ENCODE data around the gene PCBP1.

DNA sequence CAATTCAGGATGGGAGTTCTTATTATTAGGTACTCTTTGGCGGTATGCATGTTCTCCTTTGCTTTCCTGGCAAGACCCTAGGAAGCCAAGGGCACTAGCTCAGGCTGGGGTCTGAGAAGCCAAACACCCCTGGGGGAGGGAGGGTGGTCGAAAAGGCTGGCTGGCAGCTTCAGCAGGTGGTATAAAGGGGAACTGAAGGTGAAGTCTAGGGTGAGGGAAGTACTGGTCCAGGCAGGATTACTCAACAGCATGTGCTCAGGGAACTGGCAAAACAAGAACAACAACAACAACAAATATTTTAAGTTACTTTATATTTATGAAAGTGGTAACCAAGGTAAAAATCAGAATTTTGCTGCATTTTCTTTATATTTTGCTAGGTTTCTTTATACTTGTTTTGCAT, 40.7 kb upstream of the PCBP1 start:
- TF ChIP-seq EZH2phosphoT487 (IDR thresholded peaks at IDR 0.05; ENCODE audit: borderline replicate concordance, low read depth, low read length) = no peak
- TF ChIP-seq, protein P1, sequence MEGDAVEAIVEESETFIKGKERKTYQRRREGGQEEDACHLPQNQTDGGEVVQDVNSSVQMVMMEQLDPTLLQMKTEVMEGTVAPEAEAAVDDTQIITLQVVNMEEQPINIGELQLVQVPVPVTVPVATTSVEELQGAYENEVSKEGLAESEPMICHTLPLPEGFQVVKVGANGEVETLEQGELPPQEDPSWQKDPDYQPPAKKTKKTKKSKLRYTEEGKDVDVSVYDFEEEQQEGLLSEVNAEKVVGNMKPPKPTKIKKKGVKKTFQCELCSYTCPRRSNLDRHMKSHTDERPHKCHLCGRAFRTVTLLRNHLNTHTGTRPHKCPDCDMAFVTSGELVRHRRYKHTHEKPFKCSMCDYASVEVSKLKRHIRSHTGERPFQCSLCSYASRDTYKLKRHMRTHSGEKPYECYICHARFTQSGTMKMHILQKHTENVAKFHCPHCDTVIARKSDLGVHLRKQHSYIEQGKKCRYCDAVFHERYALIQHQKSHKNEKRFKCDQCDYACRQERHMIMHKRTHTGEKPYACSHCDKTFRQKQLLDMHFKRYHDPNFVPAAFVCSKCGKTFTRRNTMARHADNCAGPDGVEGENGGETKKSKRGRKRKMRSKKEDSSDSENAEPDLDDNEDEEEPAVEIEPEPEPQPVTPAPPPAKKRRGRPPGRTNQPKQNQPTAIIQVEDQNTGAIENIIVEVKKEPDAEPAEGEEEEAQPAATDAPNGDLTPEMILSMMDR (conservative IDR thresholded peaks at IDR 0.05; ENCODE audit: low read length) = no peak

Measured in OCI-LY7 (cell line).